Neural cell (in vitro differentiated cells): ENCODE data around the gene COL4A2. TPM values are rescaled to one million over a fixed set of nuclear protein-coding genes. Genes with fewer than 3 reads are reported as not detected.

Experiments used
- H2AFZ ChIP-seq: fragments of 200-600, 300-800 bp; sonication (generic), shearing (Covaris generic); 2 replicates; pipeline ENCODE4 v1.6.0; 2014; ENCODE audit warnings: low read depth, mild to moderate bottlenecking, antibody characterized with exemption, low read length, moderate library complexity
- H3F3A ChIP-seq: fragments of 200-600 bp; shearing (Covaris generic); 2 replicates; pipeline ENCODE4 v1.6.1; 2016; ENCODE audit warnings: mild to moderate bottlenecking, moderate library complexity, mixed read lengths, antibody characterized with exemption, low read length; ENCODE audit not compliant: insufficient read depth, poor library complexity, severe bottlenecking
- H3K27ac ChIP-seq: fragments of 200-600, 300-800 bp; sonication (generic), shearing (Covaris generic); 2 replicates; pipeline ENCODE4 v1.5.1; 2014; ENCODE audit warnings: mild to moderate bottlenecking, low read length, moderate library complexity
- H3K27me3 ChIP-seq: fragments of 300-800, 200-600 bp; sonication (generic), shearing (Covaris generic); 2 replicates; pipeline ENCODE4 v1.6.0; 2014; ENCODE audit warnings: mild to moderate bottlenecking, low read depth, low read length, moderate library complexity; ENCODE audit not compliant: insufficient read depth
- H3K36me3 ChIP-seq: fragments of 300-800, 200-600 bp; sonication (generic), shearing (Covaris generic); 2 replicates; pipeline ENCODE4 v1.5.1; 2014; ENCODE audit warnings: mild to moderate bottlenecking, antibody characterized with exemption, low read length, moderate library complexity; ENCODE audit not compliant: insufficient read depth
- H3K4me2 ChIP-seq: fragments of 300-800, 200-600 bp; sonication (generic), shearing (Covaris generic); 2 replicates; pipeline ENCODE4 v1.6.0; 2014; ENCODE audit warnings: mild to moderate bottlenecking, low read length
- H3K4me3 ChIP-seq: fragments of 300-800, 200-600 bp; sonication (generic), shearing (Covaris generic); 2 replicates; pipeline ENCODE4 v1.5.1; 2014; ENCODE audit warnings: mild to moderate bottlenecking, low read length, moderate library complexity
- H3K79me2 ChIP-seq: fragments of 200-600 bp; shearing (Covaris generic); replicated peaks from 2 replicates; pipeline ENCODE4 v1.6.0; 2014; ENCODE audit warnings: mild to moderate bottlenecking, low read length, moderate library complexity; ENCODE audit not compliant: insufficient read depth
- H3K9ac ChIP-seq: fragments of 300-800, 200-600 bp; sonication (generic), shearing (Covaris generic); 2 replicates; pipeline ENCODE4 v1.6.1; 2016; ENCODE audit warnings: mild to moderate bottlenecking, low read length, mixed read lengths
- H3K9me2 ChIP-seq: fragments of 200-600 bp; shearing (Covaris generic); 2 replicates; pipeline ENCODE4 v1.6.1; 2016; ENCODE audit warnings: mild to moderate bottlenecking, low read length, mixed read lengths; ENCODE audit not compliant: insufficient read depth
- H3K9me3 ChIP-seq: fragments of 200-600, 300-800 bp; sonication (generic), shearing (Covaris generic); 2 replicates; pipeline ENCODE4 v1.6.1; 2016; ENCODE audit warnings: mild to moderate bottlenecking, mixed run types, low read length, moderate library complexity, mixed read lengths
- H4K20me1 ChIP-seq: fragments of 200-600 bp; shearing (Covaris generic); 2 replicates; pipeline ENCODE4 v1.6.1; 2016; ENCODE audit warnings: mild to moderate bottlenecking, mixed run types; ENCODE audit not compliant: insufficient read depth
- MXI1 ChIP-seq: fragments of 450-650 bp; conservative IDR thresholded peaks from 2 replicates; pipeline ENCODE4 v1.6.1; 2014; ENCODE audit warnings: antibody characterized with exemption, mild to moderate bottlenecking; ENCODE audit not compliant: poor library complexity, severe bottlenecking
- POLR2AphosphoS5 ChIP-seq: IDR thresholded peaks from 2 replicates; pipeline ENCODE4 v1.6.1; 2012
- RAD21 ChIP-seq: fragments of 450-650 bp; conservative IDR thresholded peaks from 2 replicates; pipeline ENCODE4 v1.6.1; 2014; ENCODE audit warnings: antibody characterized with exemption, mild to moderate bottlenecking, moderate library complexity
- TAF1 ChIP-seq: IDR thresholded peaks from 2 replicates; pipeline ENCODE4 v1.6.1; 2012; ENCODE audit warnings: low read depth
- polyA plus RNA-seq: library from polyadenylated mRNA; depleted of rRNA; stranded (reverse); fragments of >200 nt; gene quantifications from 2 replicates; pipeline ENCODE4 v1.2.3, GENCODE V29; 2014
- TF ChIP-seq, protein P1 (sequence below): IDR thresholded peaks from 2 replicates; pipeline ENCODE4 v1.6.1; 2012; ENCODE audit warnings: borderline replicate concordance
- TF ChIP-seq, protein P2 (sequence below): fragments of 450-650 bp; IDR thresholded peaks from 2 replicates; pipeline ENCODE4 v1.5.1; 2014; ENCODE audit warnings: antibody characterized with exemption, mild to moderate bottlenecking, moderate library complexity; ENCODE audit not compliant: poor library complexity, severe bottlenecking

COL4A2 gene
- polyA plus RNA-seq, 1 donor from 2014 or later = 30.8 TPM

DNA sequence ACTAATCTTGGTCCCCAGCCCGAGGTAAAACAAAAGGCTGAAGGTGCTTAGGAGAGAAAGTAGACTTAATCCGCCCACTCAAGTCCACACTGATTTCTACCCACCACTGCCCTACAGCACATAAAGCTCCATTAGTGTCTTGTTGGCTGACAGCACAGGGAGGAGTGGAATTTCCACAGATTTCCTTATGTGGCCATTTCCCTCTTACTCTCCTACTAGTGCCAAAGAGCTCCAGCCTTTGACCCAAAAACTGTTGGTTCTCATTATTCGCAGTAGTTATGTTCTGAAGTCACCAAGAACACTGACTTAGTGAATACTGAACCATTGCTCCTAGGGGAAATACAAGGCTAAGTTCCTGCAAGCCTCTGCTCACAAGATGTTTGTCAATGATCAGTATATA, 193.3 kb downstream of the COL4A2 start:
- Histone ChIP-seq H3K27me3 (no peaks in the 10 kb centered on the region), H2AFZ (no peak overlapping the region), H3K4me2 (no peak overlapping the region), H3K4me3 (no peak overlapping the region), H3K36me3 (no peaks in the 10 kb centered on the region), H3K79me2 (no peaks in the 10 kb centered on the region), H4K20me1 (no peaks in the 10 kb centered on the region), H3K9me2 (no peaks in the 10 kb centered on the region), H3F3A (no peaks in the 10 kb centered on the region), H3K9me3 (no peaks in the 10 kb centered on the region), H3K9ac (no peak overlapping the region), H3K27ac (no peak overlapping the region)
- TF ChIP-seq, protein P1, sequence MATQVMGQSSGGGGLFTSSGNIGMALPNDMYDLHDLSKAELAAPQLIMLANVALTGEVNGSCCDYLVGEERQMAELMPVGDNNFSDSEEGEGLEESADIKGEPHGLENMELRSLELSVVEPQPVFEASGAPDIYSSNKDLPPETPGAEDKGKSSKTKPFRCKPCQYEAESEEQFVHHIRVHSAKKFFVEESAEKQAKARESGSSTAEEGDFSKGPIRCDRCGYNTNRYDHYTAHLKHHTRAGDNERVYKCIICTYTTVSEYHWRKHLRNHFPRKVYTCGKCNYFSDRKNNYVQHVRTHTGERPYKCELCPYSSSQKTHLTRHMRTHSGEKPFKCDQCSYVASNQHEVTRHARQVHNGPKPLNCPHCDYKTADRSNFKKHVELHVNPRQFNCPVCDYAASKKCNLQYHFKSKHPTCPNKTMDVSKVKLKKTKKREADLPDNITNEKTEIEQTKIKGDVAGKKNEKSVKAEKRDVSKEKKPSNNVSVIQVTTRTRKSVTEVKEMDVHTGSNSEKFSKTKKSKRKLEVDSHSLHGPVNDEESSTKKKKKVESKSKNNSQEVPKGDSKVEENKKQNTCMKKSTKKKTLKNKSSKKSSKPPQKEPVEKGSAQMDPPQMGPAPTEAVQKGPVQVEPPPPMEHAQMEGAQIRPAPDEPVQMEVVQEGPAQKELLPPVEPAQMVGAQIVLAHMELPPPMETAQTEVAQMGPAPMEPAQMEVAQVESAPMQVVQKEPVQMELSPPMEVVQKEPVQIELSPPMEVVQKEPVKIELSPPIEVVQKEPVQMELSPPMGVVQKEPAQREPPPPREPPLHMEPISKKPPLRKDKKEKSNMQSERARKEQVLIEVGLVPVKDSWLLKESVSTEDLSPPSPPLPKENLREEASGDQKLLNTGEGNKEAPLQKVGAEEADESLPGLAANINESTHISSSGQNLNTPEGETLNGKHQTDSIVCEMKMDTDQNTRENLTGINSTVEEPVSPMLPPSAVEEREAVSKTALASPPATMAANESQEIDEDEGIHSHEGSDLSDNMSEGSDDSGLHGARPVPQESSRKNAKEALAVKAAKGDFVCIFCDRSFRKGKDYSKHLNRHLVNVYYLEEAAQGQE = no peak
- no peak for TF ChIP-seq POLR2AphosphoS5
- no peak for TF ChIP-seq RAD21
- TF ChIP-seq, protein P2, sequence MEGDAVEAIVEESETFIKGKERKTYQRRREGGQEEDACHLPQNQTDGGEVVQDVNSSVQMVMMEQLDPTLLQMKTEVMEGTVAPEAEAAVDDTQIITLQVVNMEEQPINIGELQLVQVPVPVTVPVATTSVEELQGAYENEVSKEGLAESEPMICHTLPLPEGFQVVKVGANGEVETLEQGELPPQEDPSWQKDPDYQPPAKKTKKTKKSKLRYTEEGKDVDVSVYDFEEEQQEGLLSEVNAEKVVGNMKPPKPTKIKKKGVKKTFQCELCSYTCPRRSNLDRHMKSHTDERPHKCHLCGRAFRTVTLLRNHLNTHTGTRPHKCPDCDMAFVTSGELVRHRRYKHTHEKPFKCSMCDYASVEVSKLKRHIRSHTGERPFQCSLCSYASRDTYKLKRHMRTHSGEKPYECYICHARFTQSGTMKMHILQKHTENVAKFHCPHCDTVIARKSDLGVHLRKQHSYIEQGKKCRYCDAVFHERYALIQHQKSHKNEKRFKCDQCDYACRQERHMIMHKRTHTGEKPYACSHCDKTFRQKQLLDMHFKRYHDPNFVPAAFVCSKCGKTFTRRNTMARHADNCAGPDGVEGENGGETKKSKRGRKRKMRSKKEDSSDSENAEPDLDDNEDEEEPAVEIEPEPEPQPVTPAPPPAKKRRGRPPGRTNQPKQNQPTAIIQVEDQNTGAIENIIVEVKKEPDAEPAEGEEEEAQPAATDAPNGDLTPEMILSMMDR = no peak
- TF ChIP-seq TAF1 = no peak

DNA sequence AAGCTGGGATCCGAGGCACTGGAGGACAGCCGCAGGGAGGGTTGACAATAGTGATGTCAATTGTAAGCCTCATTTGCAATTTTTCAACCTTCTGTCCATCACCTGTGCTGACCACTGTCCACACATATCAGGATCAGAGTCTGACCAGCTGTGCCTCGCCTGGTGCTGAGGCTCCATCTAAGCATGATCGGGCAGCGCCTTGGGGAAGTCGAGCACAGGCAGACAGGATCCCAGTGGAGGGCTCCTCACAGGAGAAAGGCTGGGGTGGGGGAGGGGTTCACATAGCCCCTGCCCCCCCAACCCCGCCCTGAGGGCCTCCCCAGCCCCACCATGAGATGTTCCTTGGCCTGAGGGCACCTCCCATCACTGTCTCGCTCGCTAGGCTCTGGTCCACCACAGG, 194.1 kb downstream of the COL4A2 start:
- no peaks in the 10 kb centered on the region for H3K9me3 ChIP-seq
- no peaks in the 10 kb centered on the region for H3K79me2 ChIP-seq
- no peak overlapping the region for H3K9ac ChIP-seq
- H3K27ac ChIP-seq = no peak overlapping the region
- H3K4me2 ChIP-seq = no peak overlapping the region
- no peaks in the 10 kb centered on the region for H3K36me3 ChIP-seq
- TF ChIP-seq MXI1 (no peak), POLR2AphosphoS5 (no peak)
- TF ChIP-seq, protein P2 = no peak
- H3F3A ChIP-seq = no peaks in the 10 kb centered on the region
- no peak overlapping the region for H2AFZ ChIP-seq
- H4K20me1 ChIP-seq = no peaks in the 10 kb centered on the region
- H3K9me2 ChIP-seq = no peaks in the 10 kb centered on the region
- H3K27me3 ChIP-seq = no peaks in the 10 kb centered on the region
- no peak overlapping the region for H3K4me3 ChIP-seq
